Stimulated activated CD8-positive, alpha-beta memory T cell treated with anti-CD3 and anti-CD28 coated beads, Interleukin-2, amount 100 ng/mL, for 48 hours (primary cell): ENCODE measurements around the gene NUP214.
"Not testable (repeated sequence)": the region's sequence is repeated elsewhere in the genome, so short reads cannot be mapped to it uniquely, and the experiment has no call there.

Source experiments
- DNase-seq, 2 donors: peaks; one replicate each; pipeline ENCODE4 v3.0.0-alpha.2; 2020; ENCODE audit warnings: low read depth in 2 of 2

NUP214 gene

GRCh38 chr9:131233995-131234394, 108.6 kb downstream of the NUP214 start:
- no peak for DNase-seq

GRCh38 chr9:131234799-131235479, 109.6 kb downstream of the NUP214 start:
- DNase-seq: no peak

GRCh38 chr9:131235480-131235851, 110.1 kb downstream of the NUP214 start:
- DNase-seq: no peak

GRCh38 chr9:131236161-131236560, 110.8 kb downstream of the NUP214 start:
- DNase-seq: no peak

- no peak for DNase-seq
These were observed 111.4 kb downstream of the NUP214 start for GRCh38 chr9:131236761-131237160.

GRCh38 chr9:131237291-131237690, 111.9 kb downstream of the NUP214 start:
- DNase-seq: no peak

GRCh38 chr9:131237931-131238401, 112.6 kb downstream of the NUP214 start:
- peak; percentile 80 to 83 for DNase-seq

- no peak for DNase-seq
These were observed 113.1 kb downstream of the NUP214 start for GRCh38 chr9:131238402-131239021.

GRCh38 chr9:131239161-131239975, 114.0 kb downstream of the NUP214 start:
- no peak for DNase-seq

GRCh38 chr9:131240047-131240921, 114.9 kb downstream of the NUP214 start:
- no peak for DNase-seq

GRCh38 chr9:131244331-131244730, 118.9 kb downstream of the NUP214 start:
- DNase-seq: not testable (repeated sequence)

- no peak for DNase-seq
These were observed 121.2 kb downstream of the NUP214 start for GRCh38 chr9:131246618-131247017.

GRCh38 chr9:131252120-131252519, 126.7 kb downstream of the NUP214 start:
- no peak for DNase-seq

- no peak for DNase-seq
These were observed 128.6 kb downstream of the NUP214 start for GRCh38 chr9:131253891-131254491.

- DNase-seq: no peak
These were observed 129.2 kb downstream of the NUP214 start for GRCh38 chr9:131254626-131255025.

GRCh38 chr9:131255676-131256197, 130.4 kb downstream of the NUP214 start:
- DNase-seq: no peak

- DNase-seq: no peak
These were observed 132.1 kb downstream of the NUP214 start for GRCh38 chr9:131257266-131258025.

- no peak for DNase-seq
These were observed 132.8 kb downstream of the NUP214 start for GRCh38 chr9:131258186-131258585.

- no peak for DNase-seq
These were observed 133.5 kb downstream of the NUP214 start for GRCh38 chr9:131258698-131259431.
